RWPE2 (cell line): ENCODE measurements around the gene ANO2.

Experiments
- ATAC-seq: fragments of 200-7000 bp; cut with Tn5 transposase; 3 replicates; pipeline ENCODE4 v1.9.1; 2021; ENCODE audit warnings: low read depth
- DNase-seq: peaks from one replicate; pipeline ENCODE4 v3.0.0-alpha.2; 2020; ENCODE audit warnings: low spot score
- H3K27ac ChIP-seq: fragments of 450-650 bp; 2 replicates; pipeline ENCODE4 v1.5.1; 2017; ENCODE audit warnings: mild to moderate bottlenecking; ENCODE audit not compliant: poor library complexity, severe bottlenecking
- H3K27me3 ChIP-seq: fragments of 250-450 bp; sonication (Bioruptor Pico); 2 replicates; pipeline ENCODE4 v1.5.1; 2021; ENCODE audit warnings: mild to moderate bottlenecking, moderate library complexity; ENCODE audit not compliant: insufficient read depth, poor library complexity, severe bottlenecking
- H3K36me3 ChIP-seq: fragments of 250-450 bp; sonication (Bioruptor Pico); 2 replicates; pipeline ENCODE4 v1.5.1; 2020; ENCODE audit warnings: low read depth, mild to moderate bottlenecking, moderate library complexity
- H3K4me1 ChIP-seq: fragments of 250-450 bp; sonication (Bioruptor Pico); 2 replicates; pipeline ENCODE4 v1.5.1; 2021; ENCODE audit warnings: mild to moderate bottlenecking, moderate library complexity; ENCODE audit not compliant: insufficient read depth, poor library complexity, severe bottlenecking
- H3K4me3 ChIP-seq: fragments of 250-450 bp; sonication (Bioruptor Pico); 2 replicates; pipeline ENCODE4 v1.5.1; 2021; ENCODE audit warnings: mild to moderate bottlenecking, moderate library complexity; ENCODE audit not compliant: severe bottlenecking
- H3K9me3 ChIP-seq: fragments of 250-450 bp; sonication (Bioruptor Pico); 2 replicates; pipeline ENCODE4 v1.5.1; 2021; ENCODE audit warnings: mild to moderate bottlenecking, moderate library complexity; ENCODE audit not compliant: severe bottlenecking
- CTCF ChIP-seq: fragments of 450-650 bp; IDR thresholded peaks from one replicate; pipeline ENCODE4 v1.5.1; 2017; ENCODE audit warnings: mild to moderate bottlenecking, moderate library complexity; ENCODE audit not compliant: poor library complexity, severe bottlenecking

Gene ANO2

GRCh38 chr12:5921027-5921909 is 23.8 kb downstream of the ANO2 start:
- H3K36me3 ChIP-seq: no peaks in the 10 kb centered on the region
- no peak for TF ChIP-seq CTCF
- no peak overlapping the region for H3K4me3 ChIP-seq
- ATAC-seq (no peak), DNase-seq (no peak)
- H3K9me3 ChIP-seq: no peaks in the 10 kb centered on the region
- peaks cover 6% of the 10 kb centered on the region for H3K27me3 ChIP-seq
- no peaks in the 10 kb centered on the region for H3K4me1 ChIP-seq
- H3K27ac ChIP-seq: no peak overlapping the region

- TF ChIP-seq CTCF: no peak
- Histone ChIP-seq H3K36me3 (no peaks in the 10 kb centered on the region), H3K9me3 (no peaks in the 10 kb centered on the region), H3K4me1 (no peaks in the 10 kb centered on the region), H3K27ac (no peak overlapping the region), H3K4me3 (no peak overlapping the region), H3K27me3 (peaks cover 4% of the 10 kb centered on the region)
- DNase-seq: no peak
- no peak for ATAC-seq
These were observed 28.2 kb downstream of the ANO2 start for GRCh38 chr12:5916785-5917290.

- Histone ChIP-seq H3K27me3 (peaks cover 10% of the 10 kb centered on the region), H3K4me3 (no peak overlapping the region), H3K4me1 (no peaks in the 10 kb centered on the region), H3K9me3 (no peaks in the 10 kb centered on the region), H3K27ac (no peak overlapping the region), H3K36me3 (no peaks in the 10 kb centered on the region)
- DNase-seq (no peak), ATAC-seq (no peak)
- TF ChIP-seq CTCF: no peak
These were observed 29.5 kb downstream of the ANO2 start for GRCh38 chr12:5915511-5915910.

GRCh38 chr12:5914387-5915149 is 30.5 kb downstream of the ANO2 start:
- no peak for DNase-seq
- no peak overlapping the region for H3K27ac ChIP-seq
- H3K27me3 ChIP-seq: peaks cover 10% of the 10 kb centered on the region
- H3K4me3 ChIP-seq: no peak overlapping the region
- no peak for TF ChIP-seq CTCF
- no peaks in the 10 kb centered on the region for H3K4me1 ChIP-seq
- H3K36me3 ChIP-seq: no peaks in the 10 kb centered on the region
- no peak for ATAC-seq
- no peaks in the 10 kb centered on the region for H3K9me3 ChIP-seq
